Measurements from ENCODE around the gene EPHA2.
"Not testable (repeated sequence)": the region's sequence is repeated elsewhere in the genome, so short reads cannot be mapped to it uniquely, and the experiment has no call there.

Gene EPHA2

GRCh38 chr1:16167331-16168143, 11.7 kb upstream of the EPHA2 start:
- DNase-seq (ENCODE audit: low read depth): no peak
- H3K4me3 ChIP-seq (ENCODE audit: control insufficient read depth, low read depth, low read length): peak overlapping the region; percentile 21
- TF ChIP-seq CTCF (conservative IDR thresholded peaks at IDR 0.05; ENCODE audit: control insufficient read depth, insufficient read depth, low read depth, low read length): no peak

GRCh38 chr1:16166117-16166516, 10.2 kb upstream of the EPHA2 start:
- no peak for DNase-seq (ENCODE audit: low read depth)
- H3K4me3 ChIP-seq (ENCODE audit: control insufficient read depth, low read depth, low read length): no peak overlapping the region
- no peak for TF ChIP-seq CTCF (conservative IDR thresholded peaks at IDR 0.05; ENCODE audit: control insufficient read depth, insufficient read depth, low read depth, low read length)

- DNase-seq (ENCODE audit: low read depth): no peak
- no peak overlapping the region for H3K4me3 ChIP-seq (ENCODE audit: control insufficient read depth, low read depth, low read length)
- TF ChIP-seq CTCF (conservative IDR thresholded peaks at IDR 0.05; ENCODE audit: control insufficient read depth, insufficient read depth, low read depth, low read length): no peak
Observed at GRCh38 chr1:16165548-16165947, 9.7 kb upstream of the EPHA2 start.

- DNase-seq (ENCODE audit: low read depth): no peak
- no peak for TF ChIP-seq CTCF (conservative IDR thresholded peaks at IDR 0.05; ENCODE audit: control insufficient read depth, insufficient read depth, low read depth, low read length)
- H3K4me3 ChIP-seq (ENCODE audit: control insufficient read depth, low read depth, low read length): no peak overlapping the region
Observed at GRCh38 chr1:16165073-16165364, 9.2 kb upstream of the EPHA2 start.

- H3K4me3 ChIP-seq (ENCODE audit: control insufficient read depth, low read depth, low read length): no peak overlapping the region
- peak; percentile 99 for DNase-seq (ENCODE audit: low read depth)
- no peak for TF ChIP-seq CTCF (conservative IDR thresholded peaks at IDR 0.05; ENCODE audit: control insufficient read depth, insufficient read depth, low read depth, low read length)
Observed at GRCh38 chr1:16164213-16165072, 8.6 kb upstream of the EPHA2 start.

- not testable (repeated sequence) for H3K4me3 ChIP-seq (ENCODE audit: control insufficient read depth, low read depth, low read length); DNase-seq (ENCODE audit: low read depth)
Observed at GRCh38 chr1:16163608-16164212, 7.8 kb upstream of the EPHA2 start.

Data from fibroblast of mammary gland (primary cell).